Head of caudate nucleus (tissue), 42 donors: ENCODE results near the gene HOXA2.

Source experiments
- DNase-seq, 42 donors: peaks; one replicate each; pipeline versions ENCODE4 v3.0.0 to v3.0.0-alpha.2; 2020 to 2021; ENCODE audit warnings: mixed read lengths in 7 of 42
- intact Hi-C: fragments of 100-400 bp; cut with DNase I; formaldehyde crosslinking; loops from one replicate; pipeline ENCODE4 v1.15.0; 2022

Gene HOXA2

GRCh38 chr7:27094304-27095049, 8.0 kb downstream of the HOXA2 start:
- no peak for DNase-seq

GRCh38 chr7:27093184-27093895, 9.1 kb downstream of the HOXA2 start:
- intact Hi-C loops, result no loop called here
- no peak for DNase-seq

More at GRCh38 chr7:27094304-27095049, 8.0 kb downstream of the HOXA2 start:
- intact Hi-C loops, result no loop called here

GRCh38 chr7:27092819-27093110, 9.7 kb downstream of the HOXA2 start:
- no peak for DNase-seq
- intact Hi-C loops, result no loop called here

- intact Hi-C loops, result no loop called here
- DNase-seq, result no peak
Observed at GRCh38 chr7:27091941-27092818, 10.3 kb downstream of the HOXA2 start.

- intact Hi-C loops, result no loop called here
- DNase-seq, result no peak
Observed at GRCh38 chr7:27091105-27091504, 11.4 kb downstream of the HOXA2 start.

GRCh38 chr7:27088002-27088922, 14.2 kb downstream of the HOXA2 start:
- no peak for DNase-seq
- intact Hi-C loops, result no loop called here

- no peak for DNase-seq
- intact Hi-C loops, result no loop called here
Observed at GRCh38 chr7:27083646-27084045, 18.8 kb downstream of the HOXA2 start.

GRCh38 chr7:27082171-27082570, 20.3 kb downstream of the HOXA2 start:
- DNase-seq, result no peak
- intact Hi-C loops, result no loop called here

- intact Hi-C loops, result no loop called here
- DNase-seq, result no peak
Observed at GRCh38 chr7:27080844-27081436, 21.5 kb downstream of the HOXA2 start.

- no peak for DNase-seq
- intact Hi-C loops, result no loop called here
Observed at GRCh38 chr7:27079234-27079975, 23.1 kb downstream of the HOXA2 start.

- DNase-seq, result no peak
- intact Hi-C loops, result no loop called here
Observed at GRCh38 chr7:27078616-27079233, 23.8 kb downstream of the HOXA2 start.

- intact Hi-C loops, result no loop called here
- no peak for DNase-seq
Observed at GRCh38 chr7:27073076-27073475, 29.4 kb downstream of the HOXA2 start.

GRCh38 chr7:27071622-27072390, 30.7 kb downstream of the HOXA2 start:
- intact Hi-C loops, result no loop called here
- DNase-seq, result no peak

GRCh38 chr7:27068259-27068658, 34.2 kb downstream of the HOXA2 start:
- DNase-seq, result no peak
- intact Hi-C loops, result no loop called here

GRCh38 chr7:27066148-27066547, 36.3 kb downstream of the HOXA2 start:
- DNase-seq, result no peak
- intact Hi-C loops, result no loop called here

GRCh38 chr7:27065709-27066108, 36.8 kb downstream of the HOXA2 start:
- no peak for DNase-seq
- intact Hi-C loops, result no loop called here

- no peak for DNase-seq
- intact Hi-C loops, result no loop called here
Observed at GRCh38 chr7:27064661-27065060, 37.8 kb downstream of the HOXA2 start.
